ENCODE data around the gene MYEF2.

DNA sequence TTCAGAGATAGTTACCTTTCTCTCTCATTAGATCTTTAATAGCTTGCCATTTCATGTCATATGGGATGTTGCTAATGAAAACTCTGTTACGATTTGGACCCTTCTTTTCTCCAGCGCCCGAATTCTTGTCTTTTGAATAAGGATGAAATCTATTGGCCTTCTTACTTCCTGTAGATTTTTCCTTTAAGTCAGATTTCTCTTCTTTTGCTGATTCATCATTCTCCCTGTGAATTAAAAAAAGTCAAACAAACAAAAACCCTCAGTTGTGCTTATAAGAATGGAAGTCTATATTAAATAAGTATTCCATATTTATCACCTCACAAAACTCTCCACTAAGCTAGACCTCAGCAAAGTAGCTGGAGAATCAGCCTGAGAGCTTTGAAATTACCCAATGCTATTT, 9.5 kb downstream of the MYEF2 start:
- TF ChIP-seq, protein P1, sequence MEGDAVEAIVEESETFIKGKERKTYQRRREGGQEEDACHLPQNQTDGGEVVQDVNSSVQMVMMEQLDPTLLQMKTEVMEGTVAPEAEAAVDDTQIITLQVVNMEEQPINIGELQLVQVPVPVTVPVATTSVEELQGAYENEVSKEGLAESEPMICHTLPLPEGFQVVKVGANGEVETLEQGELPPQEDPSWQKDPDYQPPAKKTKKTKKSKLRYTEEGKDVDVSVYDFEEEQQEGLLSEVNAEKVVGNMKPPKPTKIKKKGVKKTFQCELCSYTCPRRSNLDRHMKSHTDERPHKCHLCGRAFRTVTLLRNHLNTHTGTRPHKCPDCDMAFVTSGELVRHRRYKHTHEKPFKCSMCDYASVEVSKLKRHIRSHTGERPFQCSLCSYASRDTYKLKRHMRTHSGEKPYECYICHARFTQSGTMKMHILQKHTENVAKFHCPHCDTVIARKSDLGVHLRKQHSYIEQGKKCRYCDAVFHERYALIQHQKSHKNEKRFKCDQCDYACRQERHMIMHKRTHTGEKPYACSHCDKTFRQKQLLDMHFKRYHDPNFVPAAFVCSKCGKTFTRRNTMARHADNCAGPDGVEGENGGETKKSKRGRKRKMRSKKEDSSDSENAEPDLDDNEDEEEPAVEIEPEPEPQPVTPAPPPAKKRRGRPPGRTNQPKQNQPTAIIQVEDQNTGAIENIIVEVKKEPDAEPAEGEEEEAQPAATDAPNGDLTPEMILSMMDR (conservative IDR thresholded peaks at IDR 0.05; ENCODE audit: low read depth, low read length), result no peak
- TF ChIP-seq EZH2 (IDR thresholded peaks at IDR 0.05; ENCODE audit: borderline replicate concordance, low read depth, low read length, poor library complexity, severe bottlenecking), result no peak
